C4-2B (cell line): Measurements from ENCODE around the gene ARHGAP45.

Experiments used
- H3K27ac ChIP-seq: fragments of 450-650 bp; 2 replicates; pipeline ENCODE4 v1.5.1; 2017
- CTCF ChIP-seq: fragments of 450-650 bp; conservative IDR thresholded peaks from 2 replicates; pipeline ENCODE4 v1.5.1; 2017; ENCODE audit warnings: mild to moderate bottlenecking
- ZFX ChIP-seq: fragments of 450-650 bp; IDR thresholded peaks from 2 replicates; pipeline ENCODE4 v1.6.1; 2017

ARHGAP45 gene

DNA sequence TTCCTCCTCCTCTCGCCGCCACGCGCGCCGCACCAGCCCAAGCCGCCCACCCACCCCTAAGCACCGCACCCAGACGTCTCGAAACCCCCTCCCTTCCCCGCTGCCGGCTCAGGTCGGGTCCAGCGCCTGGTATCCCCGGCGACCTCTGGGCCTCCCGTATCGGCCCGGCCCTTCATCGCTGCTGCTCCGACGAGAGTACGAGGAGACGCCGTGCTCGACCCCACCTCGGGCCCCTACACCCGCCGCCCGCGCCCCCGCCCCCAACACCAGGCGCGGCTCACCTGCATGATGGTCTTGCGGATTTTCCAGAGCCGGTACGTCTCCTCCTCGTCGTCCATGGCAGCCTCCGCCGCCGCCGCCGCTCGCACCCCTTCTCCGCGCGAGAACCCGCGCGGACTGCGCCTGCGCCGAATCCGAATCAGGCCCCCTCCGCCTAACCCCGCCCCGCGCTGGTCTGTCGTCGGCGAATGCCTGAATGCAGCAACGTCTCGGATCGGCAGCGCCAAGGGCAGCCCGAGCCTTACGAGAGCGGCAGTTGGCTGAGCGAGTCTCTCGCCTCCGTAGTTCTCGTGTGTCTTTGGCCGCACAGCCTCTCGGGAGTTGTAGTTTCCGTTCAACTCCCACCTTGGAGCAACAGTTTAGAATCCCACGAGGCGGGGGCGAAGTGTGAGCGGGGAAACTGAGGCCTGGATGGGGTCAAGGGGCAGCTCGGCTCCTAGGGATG is 28.2 kb downstream of the ARHGAP45 start, which contains the start of gene POLR2E:
Gene POLR2E (minus strand): TSS at position 398 of the 724 bp plus-strand sequence. CDS start 60 bp downstream, at position 338.
- peak within 1 kb of the TSS; percentile 85 for H3K27ac ChIP-seq
- TF ChIP-seq ZFX (peak; percentile 73; the same call in 1 of the 2 replicates), CTCF (no peak)

DNA sequence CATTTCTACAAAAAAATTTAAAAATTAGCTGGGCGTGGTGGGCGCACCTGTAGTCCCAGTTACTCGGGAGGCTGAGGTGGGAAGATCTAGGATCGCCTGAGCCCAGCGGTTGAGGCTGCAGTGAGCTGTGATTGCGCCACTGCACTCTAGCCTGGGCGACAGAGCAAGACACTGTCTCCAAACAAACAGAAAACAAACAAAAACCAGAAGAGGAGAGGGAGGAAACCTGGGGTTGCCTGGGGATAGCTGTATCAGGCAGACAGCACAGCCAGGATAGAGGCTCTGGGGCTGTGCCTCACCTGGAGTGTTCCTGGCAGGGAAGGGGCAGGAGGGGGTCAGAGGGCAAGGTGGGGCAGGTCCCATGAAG is 30.8 kb downstream of the ARHGAP45 start:
- TF ChIP-seq ZFX, result no peak
- TF ChIP-seq CTCF, result no peak
- H3K27ac ChIP-seq, result peak overlapping the region; percentile 71

DNA sequence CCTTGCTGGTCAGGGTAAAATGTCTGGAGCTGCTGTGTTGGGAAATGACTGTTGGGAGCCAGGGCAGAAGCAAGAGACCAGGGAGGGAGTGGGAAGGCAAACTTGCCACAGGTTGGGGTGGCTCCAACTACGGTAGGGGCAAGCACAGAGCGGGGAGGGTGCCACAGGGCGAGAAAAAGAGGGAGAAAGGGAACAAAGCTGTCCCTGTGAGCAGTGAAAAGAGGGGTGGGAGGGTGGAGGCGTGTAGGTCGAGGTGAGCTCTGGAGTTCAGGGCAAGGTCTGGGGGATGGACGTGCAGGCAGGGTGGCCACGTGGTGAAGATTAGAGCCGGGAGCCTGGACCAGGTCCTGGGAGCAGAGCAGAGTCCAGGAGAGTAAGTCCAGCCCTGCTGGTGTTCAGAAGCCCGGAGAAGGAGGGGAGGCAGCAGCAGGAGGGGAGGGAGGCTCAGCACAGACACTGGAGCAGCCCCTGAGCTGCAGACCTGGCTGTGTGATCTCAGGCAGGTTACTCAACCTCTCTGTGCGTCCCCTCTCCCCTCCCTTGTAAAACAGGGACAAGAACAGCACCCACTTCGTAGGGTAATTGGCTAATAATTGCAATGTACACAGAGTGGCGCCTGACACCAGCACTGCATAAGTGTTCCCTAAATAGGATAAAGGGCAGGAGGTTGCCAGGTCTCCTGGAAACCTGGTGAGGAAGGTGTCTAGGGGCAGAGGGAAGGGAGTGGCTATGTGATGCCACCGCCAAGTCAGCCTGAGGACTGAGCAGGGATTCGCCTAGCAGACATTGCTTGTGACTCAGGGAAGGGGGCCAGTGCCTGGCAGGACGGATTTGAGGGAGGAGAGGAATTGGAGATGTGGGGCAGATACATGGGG is 31.4 kb downstream of the ARHGAP45 start:
- peak overlapping the region; percentile 71 for H3K27ac ChIP-seq
- no peak for TF ChIP-seq ZFX
- no peak for TF ChIP-seq CTCF

DNA sequence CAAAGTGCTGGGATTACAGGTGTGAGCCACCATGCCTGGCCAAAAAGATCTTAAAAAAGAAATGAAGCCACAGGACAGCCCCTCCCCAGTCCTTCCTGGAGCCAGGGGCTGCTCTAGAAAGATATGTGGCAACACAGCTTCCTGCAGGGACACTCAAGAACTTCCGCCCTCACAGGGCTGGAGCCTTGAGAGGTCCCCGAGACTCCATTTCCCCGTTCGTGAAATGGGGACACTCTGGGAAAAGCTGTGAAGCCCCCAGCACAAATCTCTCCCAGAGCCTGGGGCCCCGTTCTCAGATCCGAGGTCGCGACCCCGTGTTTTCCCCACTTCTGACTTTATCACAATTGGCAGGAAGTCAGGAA is 34.4 kb downstream of the ARHGAP45 start:
- TF ChIP-seq ZFX (no peak), CTCF (no peak)
- no peak overlapping the region for H3K27ac ChIP-seq

DNA sequence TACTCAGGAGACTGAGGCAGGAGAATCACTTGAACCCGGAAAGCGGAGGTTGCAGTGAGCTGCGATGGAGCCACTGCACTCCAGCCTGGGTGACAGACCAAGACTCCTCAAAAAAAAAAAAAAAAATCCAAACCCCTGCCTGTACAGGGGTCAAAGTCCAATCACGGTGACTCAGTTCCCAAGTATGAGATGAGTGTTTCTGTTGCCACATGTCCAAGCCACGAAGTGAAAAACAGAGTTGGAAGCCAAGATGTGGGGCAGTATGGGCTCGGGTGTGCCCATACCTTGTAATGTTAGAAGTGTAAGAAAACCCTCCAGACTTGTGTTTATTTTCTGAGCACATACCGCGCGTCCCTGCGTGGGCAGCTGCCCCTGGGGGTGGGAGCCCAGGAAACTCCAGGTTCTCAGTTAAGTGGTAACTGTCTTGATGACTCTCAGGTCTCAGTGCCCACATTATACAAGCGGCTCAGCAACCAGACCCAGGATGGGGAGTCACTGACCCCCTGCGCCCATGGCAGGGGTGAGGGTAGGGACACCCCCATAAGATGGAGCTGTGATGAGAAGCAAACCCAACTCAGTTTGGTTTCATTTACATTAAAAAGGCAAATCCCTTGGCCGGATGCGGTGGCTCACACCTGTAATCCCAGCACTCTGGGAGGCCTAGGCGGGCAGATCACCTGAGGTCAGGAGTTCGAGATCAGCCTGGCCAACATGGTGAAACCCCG is 35.6 kb downstream of the ARHGAP45 start:
- H3K27ac ChIP-seq, result peak overlapping the region; percentile 90; the same call in 1 of the 2 replicates
- TF ChIP-seq ZFX (no peak), CTCF (no peak)

DNA sequence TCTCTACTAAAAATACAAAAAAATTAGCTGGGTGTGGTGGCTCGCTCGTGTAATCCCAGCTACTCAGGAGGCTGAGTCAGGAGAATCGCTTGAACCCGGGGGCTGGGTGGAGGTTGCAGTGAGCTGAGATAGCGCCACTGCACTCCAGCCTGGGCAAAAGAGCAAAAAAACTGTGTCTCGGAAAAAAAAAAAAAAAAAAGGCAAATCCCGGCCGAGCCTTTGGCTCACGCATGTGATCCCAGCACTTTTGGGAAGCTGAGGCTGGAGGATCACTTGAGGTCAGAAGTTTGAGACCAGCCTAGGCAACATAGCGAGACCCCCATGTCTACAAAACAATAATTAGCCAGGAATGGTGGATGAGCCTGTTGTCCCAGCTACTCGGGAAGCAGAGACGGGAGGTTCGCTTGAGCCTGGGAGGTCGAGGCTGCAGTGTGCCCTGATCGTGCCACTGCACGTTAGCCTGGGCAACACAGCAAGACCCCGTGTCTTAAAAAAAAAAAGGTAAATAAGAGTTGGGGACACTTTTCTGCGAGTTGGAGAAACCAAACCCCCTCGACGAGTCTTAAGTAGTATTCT is 36.3 kb downstream of the ARHGAP45 start:
- TF ChIP-seq CTCF, result no peak
- TF ChIP-seq ZFX, result no peak
- H3K27ac ChIP-seq, result peak overlapping the region; percentile 90
